ENCODE results near the gene SNCAIP.
"Not testable (repeated sequence)": the region's sequence is repeated elsewhere in the genome, so short reads cannot be mapped to it uniquely, and the experiment has no call there.

SNCAIP gene

DNA sequence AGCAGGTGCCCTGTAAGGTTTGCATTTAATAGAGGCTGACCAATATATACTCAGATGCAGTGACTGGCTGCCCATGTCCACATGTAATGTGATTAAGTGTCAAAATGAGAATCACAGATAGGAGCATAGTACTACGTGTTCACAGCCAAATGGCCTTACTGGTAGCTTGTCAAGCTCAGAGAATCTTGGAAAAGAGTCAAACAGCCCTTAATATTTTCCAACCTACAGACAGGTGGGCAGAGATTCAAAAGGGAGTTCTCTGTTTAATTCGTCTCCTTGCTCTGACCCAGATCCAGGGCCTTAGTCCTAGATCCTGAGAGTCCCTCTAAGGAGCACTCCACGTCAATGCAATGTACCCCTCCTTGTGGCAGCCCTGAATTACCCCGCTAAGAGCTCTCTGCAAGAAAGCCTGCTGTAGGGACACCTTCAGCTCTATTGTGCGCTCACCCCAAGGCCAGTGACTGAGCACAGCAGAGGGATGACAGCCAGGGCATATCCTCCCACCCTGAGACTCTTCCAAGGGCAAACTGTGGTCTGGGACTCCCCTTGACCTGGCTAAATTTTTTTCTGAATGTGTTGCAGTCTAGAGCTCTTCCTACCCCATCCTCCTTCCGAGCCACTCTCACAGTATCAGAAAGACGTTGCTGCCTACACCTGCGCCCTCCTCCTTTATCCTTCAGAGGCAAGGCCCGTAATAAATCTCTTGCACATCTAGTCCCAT, 159.2 kb downstream of the SNCAIP start:
- no peak for DNase-seq

DNA sequence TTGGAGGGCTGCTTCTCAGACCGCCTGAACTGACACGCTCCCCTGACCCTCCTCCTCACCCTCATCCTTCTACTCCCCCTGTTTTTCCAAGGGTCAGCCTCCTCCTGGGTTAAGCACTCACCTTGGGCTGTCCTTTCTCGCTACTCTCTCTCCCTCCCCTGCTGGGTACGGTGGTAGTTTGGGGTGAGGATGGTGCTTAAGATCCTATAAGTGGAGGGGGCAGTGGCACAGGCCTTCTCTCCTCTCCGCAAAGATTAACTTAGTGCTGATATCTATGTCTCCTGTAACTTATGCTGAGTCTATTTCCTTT, 159.7 kb downstream of the SNCAIP start:
- no peak for DNase-seq

DNA sequence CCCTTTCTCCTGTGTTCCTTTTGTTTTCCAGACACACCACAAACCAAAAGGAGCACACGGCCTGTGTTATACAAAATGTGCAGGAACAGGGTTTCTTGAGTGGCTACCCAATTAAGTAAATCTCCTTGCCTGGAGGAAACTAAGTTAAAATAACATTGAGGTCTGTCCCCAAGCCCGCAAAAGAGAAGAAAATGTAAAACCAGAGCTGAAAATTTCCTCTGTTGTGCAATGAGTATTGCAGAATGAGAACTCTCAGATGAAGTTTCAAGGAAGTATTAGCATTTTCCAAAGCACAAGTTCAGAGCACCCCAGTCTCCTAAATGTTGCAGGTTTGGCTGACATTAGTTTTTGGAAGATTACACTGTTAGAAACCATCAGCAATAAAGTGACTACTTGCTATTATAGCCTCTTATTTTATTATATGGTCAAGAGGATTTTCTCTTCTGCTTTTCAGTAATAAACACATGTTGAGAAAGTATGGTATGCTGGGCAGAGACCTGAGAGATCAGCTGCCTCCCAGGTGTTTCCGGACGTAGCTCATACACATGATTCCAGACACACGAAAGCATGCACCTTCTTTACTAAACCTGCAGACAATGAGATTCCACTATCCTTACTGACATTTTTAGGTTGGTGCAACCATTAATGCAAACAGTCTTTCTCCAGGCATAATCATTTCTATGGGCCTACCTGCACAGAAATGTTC, 161.3 kb downstream of the SNCAIP start:
- no peak for DNase-seq

DNA sequence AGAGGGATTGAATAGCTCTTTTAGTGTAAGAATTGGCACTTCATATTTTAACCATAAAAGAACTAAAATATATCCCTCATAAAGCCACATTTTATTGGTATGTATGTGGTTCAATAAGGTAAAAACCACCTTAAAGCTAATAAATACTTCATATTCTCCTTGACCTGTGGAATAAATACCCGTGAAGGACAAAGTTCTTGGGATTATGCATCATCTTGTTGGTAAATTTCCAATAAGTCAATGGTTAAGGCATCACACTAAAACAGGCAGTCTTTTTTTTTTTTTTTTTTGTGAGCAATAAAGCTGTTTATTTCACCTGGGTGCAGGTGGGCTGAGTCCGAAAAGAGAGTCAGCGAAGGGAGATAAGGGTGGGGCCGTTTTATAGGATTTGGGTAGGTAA, 161.9 kb downstream of the SNCAIP start:
- DNase-seq: no peak

DNA sequence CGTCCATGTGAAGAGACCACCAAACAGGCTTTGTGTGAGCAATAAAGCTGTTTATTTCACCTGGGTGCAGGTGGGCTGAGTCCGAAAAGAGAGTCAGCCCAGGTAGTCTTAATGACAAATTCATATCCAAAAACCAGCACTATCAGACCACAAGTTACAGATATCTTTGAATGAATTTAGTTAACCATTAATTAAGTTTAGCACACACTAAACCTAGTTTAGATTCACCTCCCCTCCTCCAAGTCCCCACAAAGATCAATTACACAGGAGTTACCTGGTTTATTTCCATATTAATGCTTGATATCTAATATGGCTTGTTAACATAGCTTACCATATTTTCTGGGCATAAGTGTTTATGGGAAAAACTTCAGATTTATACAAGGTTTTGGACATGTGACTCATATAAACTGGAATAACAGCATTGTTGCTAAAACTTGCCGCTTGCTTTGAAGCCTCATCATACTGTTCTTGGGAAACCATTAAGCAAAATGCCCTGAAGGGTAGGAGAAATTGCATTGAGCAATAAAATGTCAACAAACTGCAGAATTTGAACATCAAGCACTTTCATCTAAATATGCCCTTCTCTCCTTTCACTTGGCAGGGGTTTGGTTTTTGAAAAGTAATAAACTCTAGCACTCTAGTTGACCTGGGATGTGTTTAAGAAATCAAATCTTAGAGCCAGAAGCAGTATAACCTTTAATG, 166.9 kb downstream of the SNCAIP start:
- no peak for DNase-seq

DNA sequence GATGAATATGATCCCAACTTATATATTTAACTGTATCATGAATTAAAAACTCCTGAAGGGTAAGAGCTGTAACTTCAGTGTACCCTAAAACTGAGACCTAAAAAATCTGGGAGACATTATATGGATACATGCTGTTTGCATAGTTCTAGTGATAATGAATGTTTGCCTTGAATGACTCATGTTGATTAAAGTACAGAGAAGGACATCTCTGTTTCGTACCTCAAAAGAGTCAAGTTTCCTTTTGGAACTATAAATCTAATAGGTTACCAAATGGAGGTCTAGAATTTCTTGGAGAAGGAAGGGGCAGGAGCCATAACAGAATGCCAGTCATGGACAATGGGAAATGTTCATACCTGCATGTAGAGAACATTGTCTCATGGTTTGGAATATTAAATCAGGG, 168.1 kb downstream of the SNCAIP start:
- DNase-seq: no peak

DNA sequence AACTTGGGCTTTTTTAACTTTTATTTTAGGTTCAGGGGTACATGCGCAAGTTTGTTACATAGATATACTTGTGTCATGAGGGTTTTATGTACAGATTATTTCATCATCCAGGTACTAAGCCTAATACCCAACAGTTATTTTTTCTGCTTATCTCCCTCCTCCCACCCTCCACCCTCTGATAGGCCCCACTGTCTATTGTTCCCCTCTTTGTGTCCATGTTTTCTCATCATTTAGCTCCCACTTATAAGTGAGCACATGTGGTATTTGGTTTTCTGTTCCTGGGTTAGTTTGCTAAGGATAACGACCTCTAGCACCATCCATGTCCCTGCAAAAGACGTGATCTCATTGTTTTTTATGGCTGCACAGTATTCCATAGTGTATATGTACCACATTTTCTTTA, 172.1 kb downstream of the SNCAIP start:
- no peak for DNase-seq

DNA sequence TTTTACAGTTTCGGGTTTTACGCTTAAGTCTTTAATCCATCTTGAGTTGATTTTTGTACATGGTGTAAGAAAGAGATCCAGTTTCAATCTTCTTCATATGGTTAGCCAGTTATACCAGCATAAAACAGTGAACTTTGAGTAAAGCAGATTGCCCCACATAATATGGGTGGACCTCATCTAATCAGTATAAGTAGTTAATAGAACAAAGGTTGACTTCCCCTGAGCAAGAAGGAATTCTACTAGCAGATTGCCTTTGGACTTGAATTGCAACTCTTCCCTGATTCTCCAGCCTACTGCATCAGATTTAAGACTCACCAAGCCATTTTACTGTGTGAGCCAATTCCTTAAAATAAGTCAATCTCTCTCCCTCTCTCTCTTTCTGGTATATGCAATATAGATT, 173.2 kb downstream of the SNCAIP start:
- no peak for DNase-seq

DNA sequence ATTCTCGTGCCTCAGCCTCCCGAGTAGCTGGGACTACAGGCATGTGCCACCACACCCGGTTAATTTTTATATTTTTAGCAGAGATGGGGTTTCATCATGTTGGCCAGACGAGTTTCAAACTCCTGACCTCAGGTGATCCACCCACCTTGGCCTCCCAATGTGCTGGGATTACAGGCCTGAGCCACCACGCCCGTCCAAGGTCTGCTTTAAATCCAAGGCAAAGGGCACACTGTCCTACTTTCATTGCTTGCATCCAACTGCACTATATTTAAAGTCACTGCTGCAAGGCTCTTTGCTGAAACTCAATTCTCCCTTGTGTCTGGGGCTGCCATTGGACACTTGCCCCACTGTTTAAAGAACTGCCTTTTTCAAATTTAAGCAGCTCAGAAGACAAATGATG, 174.6 kb downstream of the SNCAIP start:
- not testable (repeated sequence) for DNase-seq

DNA sequence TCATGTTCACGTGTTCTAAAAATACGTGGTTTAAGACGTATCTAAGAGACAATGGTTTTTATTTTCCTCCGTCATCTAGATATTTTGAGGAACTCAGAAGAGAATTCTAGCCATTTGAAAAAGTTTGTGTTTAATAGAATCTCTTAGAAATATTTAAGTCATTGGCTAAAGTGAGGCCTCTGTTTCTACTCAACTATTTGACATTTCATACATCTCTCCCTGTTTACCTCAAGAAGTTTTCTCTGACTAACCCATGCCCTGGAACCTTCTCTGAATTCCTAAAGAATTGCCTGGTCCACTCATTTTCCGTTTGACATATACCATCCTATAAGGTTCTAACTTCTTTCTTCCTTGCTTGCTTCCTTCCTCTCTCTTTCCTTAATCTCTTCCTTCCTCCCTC, 178.7 kb downstream of the SNCAIP start:
- no peak for DNase-seq

DNA sequence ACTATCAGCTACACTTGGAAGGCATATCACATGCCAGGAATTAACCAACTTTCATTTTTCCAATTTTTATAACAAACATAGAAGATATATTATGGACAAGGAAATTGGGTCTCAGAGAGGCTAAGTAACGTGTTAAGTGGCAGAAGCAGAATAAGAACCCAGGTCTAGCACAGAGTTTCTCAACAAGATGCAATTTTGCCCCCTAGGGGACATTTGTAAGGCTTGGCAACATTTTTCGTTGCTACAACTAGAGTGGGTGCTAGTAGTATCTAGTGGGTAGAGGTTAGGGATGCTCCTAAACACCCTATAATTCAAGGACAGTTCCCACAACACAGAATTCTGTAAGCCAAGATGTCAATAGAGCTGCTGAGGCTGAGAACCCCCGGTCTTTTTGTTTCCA, 180.6 kb downstream of the SNCAIP start:
- DNase-seq: no peak

DNA sequence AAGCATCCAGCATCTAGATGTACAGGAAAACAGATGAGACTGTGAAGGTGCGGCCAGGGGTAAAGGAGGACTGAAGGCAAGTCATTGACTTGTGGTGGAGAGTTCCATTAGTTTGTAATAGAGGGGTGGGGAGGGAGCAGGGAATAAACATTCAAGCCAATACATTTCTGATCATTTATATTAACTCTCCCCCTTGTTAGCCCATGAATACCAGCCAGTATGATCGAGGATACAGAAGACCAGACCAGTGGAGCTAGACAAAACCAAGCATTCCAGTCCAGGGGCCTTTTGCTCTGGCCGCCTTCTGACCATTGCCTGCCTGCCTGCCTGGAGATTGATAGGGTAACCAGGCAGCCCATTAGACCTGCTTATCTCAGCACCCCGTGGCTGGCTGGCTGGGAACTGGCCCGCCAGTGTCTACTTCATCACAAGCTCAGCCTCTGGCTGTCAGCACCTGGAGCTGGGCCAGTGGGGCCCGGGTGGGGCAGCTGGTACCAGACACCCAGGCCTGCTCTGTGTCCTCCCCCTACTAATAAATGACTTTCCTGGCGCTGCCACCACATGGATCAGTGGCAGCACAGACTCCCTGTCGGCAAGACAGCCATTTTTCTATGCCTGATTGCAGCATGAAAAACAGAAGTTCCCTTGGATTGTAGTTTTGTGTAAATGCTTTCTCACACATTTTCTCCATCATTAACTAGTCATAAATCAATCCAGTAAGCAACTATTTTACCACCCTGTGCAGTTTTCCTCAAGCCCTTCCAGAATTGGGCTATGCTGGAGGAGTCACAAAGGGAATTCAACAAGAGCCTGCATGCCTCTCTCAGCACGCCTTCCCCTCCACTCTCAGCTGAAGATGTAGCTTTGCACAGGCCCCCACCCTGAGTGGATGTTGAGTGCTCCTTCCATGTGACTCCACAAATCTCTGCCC, 181.3 kb downstream of the SNCAIP start:
- DNase-seq: peak; percentile 62 to 73

DNA sequence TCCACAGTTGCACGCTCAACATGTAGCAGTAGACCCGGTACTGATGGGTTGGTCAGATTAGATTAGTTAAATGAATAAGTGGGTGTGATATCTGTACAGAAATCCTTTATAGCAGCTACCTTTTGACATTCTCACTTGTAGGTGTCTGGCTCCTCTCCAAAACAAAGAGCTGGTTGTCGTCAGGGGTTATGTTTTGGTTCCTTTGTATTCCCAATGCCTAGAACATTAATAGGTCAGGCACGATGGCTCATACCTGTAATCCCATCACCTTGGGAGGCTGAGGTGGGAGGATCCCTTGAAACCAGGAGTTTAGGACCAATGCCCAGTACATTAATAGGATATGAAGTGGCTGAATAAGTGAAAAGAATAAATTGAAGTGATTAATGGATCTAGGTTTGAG, 182.1 kb downstream of the SNCAIP start:
- DNase-seq: peak in 1 of 2 experiments; percentile 73

DNA sequence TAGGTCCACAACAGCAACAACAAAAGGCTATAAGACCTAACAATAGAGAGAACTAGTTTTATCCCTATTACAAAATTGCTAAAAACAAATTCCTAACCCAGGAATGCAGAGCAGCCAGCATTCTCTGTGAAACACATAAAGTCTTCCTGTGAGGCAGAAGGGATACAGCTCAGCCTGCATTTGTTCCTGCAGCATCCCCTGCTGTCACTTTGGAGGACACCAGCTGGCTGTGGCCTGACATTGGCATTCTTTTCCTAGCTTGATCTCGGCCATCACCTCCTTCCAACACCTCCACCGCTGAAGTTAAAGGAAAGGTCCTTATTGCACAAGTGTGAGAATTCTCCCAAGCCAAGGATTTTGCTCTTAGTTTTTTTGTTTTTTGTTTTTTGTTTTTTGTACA, 186.1 kb downstream of the SNCAIP start:
- DNase-seq: no peak

DNA sequence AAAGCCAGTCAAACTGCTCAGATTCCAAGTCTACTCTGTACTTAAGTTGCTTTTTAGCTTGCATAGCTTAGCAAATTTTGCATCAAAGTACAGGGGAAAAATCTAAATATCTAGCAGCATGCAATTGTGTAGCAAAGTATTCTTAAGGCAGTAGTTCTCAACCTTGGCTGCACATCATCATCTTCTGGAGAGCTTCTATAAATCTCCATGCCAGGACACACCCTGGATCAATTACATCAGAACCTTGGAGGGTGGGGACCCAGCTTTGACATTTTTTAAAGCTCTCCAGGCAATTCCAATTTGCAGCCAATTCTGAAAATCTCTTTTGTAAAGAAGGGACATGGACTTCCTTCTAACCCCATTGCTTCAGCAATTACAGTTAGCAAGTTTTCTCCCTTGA, 187.5 kb downstream of the SNCAIP start:
- no peak for DNase-seq

DNA sequence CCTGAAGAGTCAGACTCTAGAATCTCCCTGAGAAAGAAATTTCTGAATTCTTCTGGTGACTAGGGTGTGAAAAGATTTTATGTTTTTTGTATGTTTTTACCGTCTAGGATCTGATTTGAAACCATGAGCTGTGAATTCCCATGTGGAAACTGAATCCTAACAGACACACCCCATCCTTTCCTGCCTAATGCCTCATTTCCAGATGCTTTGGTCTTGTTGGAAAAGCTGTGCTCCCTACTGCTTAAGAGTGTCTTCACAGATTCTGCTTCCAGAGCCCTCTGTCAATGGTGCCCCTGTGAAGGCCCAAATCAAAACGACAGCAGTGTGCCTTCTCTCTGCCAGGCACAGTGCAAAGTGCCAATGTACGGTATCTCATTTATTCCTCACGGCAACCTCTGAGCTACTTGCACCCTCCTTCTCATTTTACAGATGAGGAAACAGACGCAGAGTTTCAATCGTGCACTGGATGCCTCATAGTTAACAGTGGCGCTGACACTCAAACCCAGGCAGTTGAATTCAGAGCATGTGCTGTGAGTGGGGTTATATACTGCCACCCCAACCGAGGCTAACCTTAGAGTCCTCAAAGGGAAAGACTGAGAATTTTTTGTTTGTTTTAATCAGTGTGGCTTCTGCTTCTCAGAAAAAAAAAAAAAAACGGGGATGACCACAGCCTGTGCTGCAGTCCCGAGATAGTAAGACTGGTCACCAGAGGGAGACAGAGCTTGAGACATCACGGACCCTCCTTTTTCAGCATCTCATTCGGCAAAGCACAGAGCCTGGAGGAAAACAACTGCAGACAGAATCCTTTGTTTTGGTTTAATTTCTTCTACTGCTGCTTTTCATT, 188.4 kb downstream of the SNCAIP start:
- DNase-seq: no peak

DNA sequence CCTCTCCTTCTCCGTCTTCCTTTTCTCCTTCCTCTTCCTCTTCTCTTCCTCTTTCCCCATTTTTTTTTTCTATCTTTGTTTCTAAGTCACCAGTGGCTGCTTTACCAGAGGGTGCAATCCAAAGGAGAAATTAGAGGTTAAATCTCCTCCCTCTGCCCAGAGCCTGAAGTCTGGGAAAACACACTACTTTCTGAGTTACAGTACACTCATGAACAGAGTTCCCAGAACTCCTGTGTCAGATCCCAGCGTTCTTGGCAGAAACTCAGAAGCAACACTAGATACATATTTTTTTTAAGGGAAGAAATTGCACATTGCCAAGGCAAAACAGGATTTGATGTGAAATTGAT, 189.0 kb downstream of the SNCAIP start:
- DNase-seq: no peak

DNA sequence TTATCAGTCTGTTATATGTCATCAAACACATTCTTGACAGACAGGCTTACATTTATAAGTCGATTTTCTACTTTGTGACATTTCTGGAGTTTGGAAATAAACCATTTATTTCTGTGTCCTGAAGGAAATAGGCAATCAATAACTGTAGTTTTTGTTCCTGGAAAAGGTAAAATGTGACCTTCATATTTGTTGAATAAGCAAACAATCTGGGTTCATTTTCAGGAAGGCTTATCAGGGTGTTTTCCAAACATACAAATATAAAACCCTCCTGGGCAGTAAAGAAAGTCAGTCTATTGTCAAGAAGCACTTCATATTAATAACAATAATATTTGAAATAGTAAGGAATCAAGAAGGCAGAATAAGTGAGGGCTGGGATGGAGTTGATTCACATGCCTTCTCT, 195.0 kb downstream of the SNCAIP start:
- DNase-seq: no peak

DNA sequence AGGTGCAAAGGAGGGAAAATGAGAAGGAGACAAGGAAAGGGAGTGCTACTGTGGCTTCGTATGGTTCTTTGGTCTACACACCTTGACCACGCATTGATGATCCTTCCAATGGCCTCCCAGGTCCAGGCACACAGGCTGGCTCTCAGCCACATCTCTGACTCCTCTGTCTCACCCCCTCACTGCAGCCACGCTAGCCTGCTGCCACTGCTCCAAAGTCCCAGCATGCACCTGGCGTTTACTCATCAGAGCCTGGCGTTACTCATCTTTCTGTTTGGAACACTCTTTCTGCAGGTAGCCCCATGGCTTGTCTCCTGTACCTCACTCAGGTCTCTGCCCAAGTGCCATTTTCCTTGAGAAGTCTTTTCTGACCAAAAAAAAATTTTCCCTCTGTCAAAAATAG, 195.5 kb downstream of the SNCAIP start:
- no peak for DNase-seq

DNA sequence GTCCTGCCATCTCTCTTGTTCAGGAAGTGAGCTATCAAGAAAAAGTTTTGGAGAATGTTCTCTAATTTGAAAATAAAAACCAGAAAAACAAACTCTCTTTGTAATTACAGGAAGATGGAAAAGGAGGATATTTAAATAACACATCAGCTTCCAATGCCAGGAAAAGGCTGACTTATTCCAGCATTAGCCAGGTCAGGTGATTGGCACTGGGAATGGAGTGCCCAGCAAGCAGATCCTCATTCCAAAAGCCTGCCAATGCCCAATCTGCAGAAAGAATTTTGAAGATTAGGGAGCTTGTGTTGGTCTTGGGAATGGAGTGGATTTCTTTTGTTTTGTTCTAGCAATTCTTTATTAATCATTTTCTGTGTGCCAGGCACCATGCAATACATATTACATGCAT, 196.6 kb downstream of the SNCAIP start:
- DNase-seq: no peak

Data from NCI-H187 (cell line).